ENCODE measurements around the gene PTP4A1. TPM values are rescaled to one million over a fixed set of nuclear protein-coding genes. Genes with fewer than 3 reads are reported as not detected.

The PTP4A1 gene
- total RNA-seq, 4 donors from 2014 or later: 24.9 to 47.9 (median 32.5) TPM

- TF ChIP-seq CTCF (IDR thresholded peaks at IDR 0.05; ENCODE audit: low read depth): no peak
These were observed 12.3 kb downstream of the PTP4A1 start for GRCh38 chr6:63584566-63584965.

- no peak for TF ChIP-seq CTCF (IDR thresholded peaks at IDR 0.05; ENCODE audit: low read depth)
These were observed 17.7 kb downstream of the PTP4A1 start for GRCh38 chr6:63589952-63590411.

- TF ChIP-seq CTCF (IDR thresholded peaks at IDR 0.05; ENCODE audit: low read depth): no peak
These were observed 20.6 kb downstream of the PTP4A1 start for GRCh38 chr6:63592886-63593285.

GRCh38 chr6:63597141-63598048 is 25.1 kb downstream of the PTP4A1 start:
- TF ChIP-seq CTCF (IDR thresholded peaks at IDR 0.05; ENCODE audit: low read depth): no peak

GRCh38 chr6:63598049-63599036 is 26.1 kb downstream of the PTP4A1 start:
- no peak for TF ChIP-seq CTCF (IDR thresholded peaks at IDR 0.05; ENCODE audit: low read depth)

GRCh38 chr6:63599243-63599642 is 27.0 kb downstream of the PTP4A1 start:
- TF ChIP-seq CTCF (IDR thresholded peaks at IDR 0.05; ENCODE audit: low read depth): no peak

- TF ChIP-seq CTCF (IDR thresholded peaks at IDR 0.05; ENCODE audit: low read depth): no peak
These were observed 27.9 kb downstream of the PTP4A1 start for GRCh38 chr6:63600136-63600535.

All from subcutaneous adipose tissue (tissue), 4 donors.